Upper lobe of right lung (tissue), 1 donor: ENCODE data around the gene C19orf53. TPM values are rescaled to one million over a fixed set of nuclear protein-coding genes. Genes with fewer than 3 reads are reported as not detected.

ENCODE experiments used
- ATAC-seq: fragments of 200-7000 bp; cut with Tn5 transposase; one replicate; pipeline ENCODE4 v1.9.1; 2020; ENCODE audit warnings: mild to moderate bottlenecking, moderate library complexity
- DNase-seq: peaks from one replicate; pipeline ENCODE4 v3.0.0-alpha.2; 2020
- H3K27ac ChIP-seq: fragments of 200-600 bp; one replicate; pipeline ENCODE4 v1.8.0; 2022
- H3K27me3 ChIP-seq: fragments of 200-600 bp; one replicate; pipeline ENCODE4 v1.8.0; 2022; ENCODE audit warnings: mild to moderate bottlenecking
- H3K36me3 ChIP-seq: fragments of 200-600 bp; one replicate; pipeline ENCODE4 v1.8.0; 2022
- H3K4me1 ChIP-seq: fragments of 200-600 bp; one replicate; pipeline ENCODE4 v1.8.0; 2022
- H3K4me3 ChIP-seq: fragments of 200-600 bp; one replicate; pipeline ENCODE4 v1.8.0; 2022; ENCODE audit warnings: mild to moderate bottlenecking
- H3K9me3 ChIP-seq: fragments of 200-600 bp; one replicate; pipeline ENCODE4 v1.8.0; 2022
- intact Hi-C: fragments of 100-400 bp; cut with DNase I; formaldehyde crosslinking; loops from one replicate; pipeline ENCODE4 v1.11.0; 2022
- total RNA-seq: library from RNA; stranded (reverse); fragmentation: NEBNext Ultra II Directional; extraction: Animal tissue kit (Norgen Biotek cat#: 25700); gene quantifications from one replicate; pipeline ENCODE4 v1.2.1, GENCODE V29; 2021
- TF ChIP-seq, protein P1 (sequence below): fragments of 200-600 bp; IDR thresholded peaks from one replicate; pipeline ENCODE4 v1.8.0; 2022; ENCODE audit warnings: antibody characterized with exemption
- donor health status: DM: no; HTN: yes; CAD: no; lungs with severe emphysema.

Gene C19orf53
- total RNA-seq, 1 donor from 2014 or later = 77.8 TPM

DNA sequence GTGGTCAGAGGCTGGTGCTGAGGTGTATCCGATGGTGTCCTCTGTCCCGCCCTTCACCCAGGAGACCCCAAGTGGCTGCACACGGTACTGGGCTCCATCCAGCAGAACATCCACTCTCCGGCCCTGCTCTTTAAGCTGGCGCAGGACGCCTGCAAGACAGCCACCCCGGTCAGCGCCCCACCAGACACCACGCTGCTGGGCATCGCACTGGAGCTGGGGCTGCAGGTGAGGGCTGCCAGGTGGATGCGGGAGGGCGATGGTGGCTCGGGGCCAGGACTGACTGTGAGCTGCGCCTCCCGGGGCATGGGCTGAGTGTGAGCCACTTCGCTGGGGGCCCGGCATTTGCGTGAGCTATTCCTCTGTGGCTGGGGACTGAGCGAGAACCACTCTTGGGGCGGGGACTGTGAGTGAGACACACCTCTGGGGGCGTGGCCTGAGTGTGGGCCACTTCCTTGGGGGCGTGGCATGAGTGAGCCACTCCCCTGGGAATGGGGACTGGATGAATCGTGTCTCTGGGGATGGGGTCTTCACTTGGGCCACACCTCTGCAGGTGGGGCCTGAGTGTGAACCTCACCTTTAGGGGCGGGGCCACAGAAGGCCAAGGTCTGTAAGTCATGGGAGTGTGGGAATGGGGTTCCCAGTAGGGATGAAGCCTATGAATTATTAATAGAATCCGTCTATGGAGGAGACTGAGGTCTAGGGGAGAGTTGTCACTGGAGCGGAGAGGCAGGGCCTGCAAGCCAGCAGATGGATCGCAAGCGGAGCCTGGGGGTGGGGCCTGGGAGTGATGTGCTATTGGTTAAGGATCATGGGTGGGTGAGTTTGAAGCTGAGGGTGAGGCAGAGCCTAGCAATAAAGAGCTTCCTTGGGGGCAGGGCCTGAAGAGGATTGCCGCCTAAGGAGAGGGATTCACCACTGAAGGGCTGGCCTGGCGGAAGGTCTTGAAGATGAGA is 51.5 kb downstream of the C19orf53 start:
- no peak for DNase-seq
- H3K27ac ChIP-seq = no peak overlapping the region

DNA sequence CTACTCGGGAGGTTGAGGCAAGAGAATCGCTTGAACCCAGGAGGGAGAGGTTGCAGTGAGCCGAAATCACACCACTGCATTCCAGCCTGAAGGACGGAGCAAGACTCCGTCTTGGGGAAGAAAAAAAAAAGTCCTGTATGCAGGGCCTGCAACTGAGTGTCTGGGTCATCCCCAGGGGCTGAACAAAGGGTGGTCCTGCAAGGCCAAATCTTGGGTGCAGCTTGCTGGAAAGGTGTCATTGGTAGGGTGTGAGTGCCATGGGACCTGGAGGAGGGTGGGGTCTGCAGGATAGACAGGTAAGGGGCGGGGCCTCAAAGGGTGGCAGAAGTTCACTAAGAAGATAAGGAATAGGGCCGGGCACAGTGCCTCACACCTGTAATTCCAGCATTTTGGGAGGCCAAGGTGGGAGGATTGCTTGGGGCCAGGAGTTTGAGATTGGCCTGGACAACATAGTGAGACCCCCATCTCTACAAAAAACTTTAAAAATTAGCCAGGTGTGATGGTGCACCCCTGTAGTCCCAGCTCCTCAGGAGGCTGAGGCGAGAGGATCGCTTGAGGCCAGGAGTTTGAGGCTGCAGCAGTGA is 52.5 kb downstream of the C19orf53 start:
- DNase-seq (no peak), ATAC-seq (no peak)
- TF ChIP-seq, protein P1, sequence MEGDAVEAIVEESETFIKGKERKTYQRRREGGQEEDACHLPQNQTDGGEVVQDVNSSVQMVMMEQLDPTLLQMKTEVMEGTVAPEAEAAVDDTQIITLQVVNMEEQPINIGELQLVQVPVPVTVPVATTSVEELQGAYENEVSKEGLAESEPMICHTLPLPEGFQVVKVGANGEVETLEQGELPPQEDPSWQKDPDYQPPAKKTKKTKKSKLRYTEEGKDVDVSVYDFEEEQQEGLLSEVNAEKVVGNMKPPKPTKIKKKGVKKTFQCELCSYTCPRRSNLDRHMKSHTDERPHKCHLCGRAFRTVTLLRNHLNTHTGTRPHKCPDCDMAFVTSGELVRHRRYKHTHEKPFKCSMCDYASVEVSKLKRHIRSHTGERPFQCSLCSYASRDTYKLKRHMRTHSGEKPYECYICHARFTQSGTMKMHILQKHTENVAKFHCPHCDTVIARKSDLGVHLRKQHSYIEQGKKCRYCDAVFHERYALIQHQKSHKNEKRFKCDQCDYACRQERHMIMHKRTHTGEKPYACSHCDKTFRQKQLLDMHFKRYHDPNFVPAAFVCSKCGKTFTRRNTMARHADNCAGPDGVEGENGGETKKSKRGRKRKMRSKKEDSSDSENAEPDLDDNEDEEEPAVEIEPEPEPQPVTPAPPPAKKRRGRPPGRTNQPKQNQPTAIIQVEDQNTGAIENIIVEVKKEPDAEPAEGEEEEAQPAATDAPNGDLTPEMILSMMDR = no peak
- Histone ChIP-seq H3K4me3 (no peak overlapping the region), H3K36me3 (peaks cover 9% of the 10 kb centered on the region), H3K9me3 (no peaks in the 10 kb centered on the region), H3K4me1 (no peaks in the 10 kb centered on the region), H3K27me3 (no peaks in the 10 kb centered on the region), H3K27ac (no peak overlapping the region)
- intact Hi-C loops = no loop called here

More for the DNA sequence above, 51.5 kb downstream of the C19orf53 start:
- peak; percentile 56 for ATAC-seq
- H3K9me3 ChIP-seq = no peaks in the 10 kb centered on the region
- intact Hi-C loops = no loop called here
- no peak overlapping the region for H3K4me3 ChIP-seq
- H3K27me3 ChIP-seq = no peaks in the 10 kb centered on the region
- TF ChIP-seq, protein P1 = peak; percentile 13
- H3K4me1 ChIP-seq = no peaks in the 10 kb centered on the region
- H3K36me3 ChIP-seq = peaks cover 13% of the 10 kb centered on the region

DNA sequence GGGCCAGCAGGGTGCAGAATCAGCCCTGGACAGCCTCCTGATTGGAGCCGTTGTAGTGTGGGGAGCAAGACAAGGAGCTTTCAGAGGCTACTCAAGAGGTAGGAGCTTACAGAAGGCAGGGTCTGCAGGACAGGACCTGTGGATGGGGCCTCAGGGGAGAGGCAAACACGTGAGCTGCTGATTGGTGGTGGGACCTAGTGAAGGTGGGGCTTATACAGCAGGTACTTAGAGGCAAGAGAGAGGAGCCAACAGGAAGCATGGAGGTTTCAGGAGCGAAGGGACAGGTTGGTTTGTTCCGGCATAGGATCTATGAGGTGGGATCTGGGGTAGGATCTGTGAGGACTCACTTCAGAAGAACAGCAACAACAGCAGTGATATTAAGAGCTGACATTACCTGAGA is 53.4 kb downstream of the C19orf53 start:
- ATAC-seq = no peak
- Histone ChIP-seq H3K9me3 (no peaks in the 10 kb centered on the region), H3K36me3 (peaks cover 9% of the 10 kb centered on the region), H3K4me3 (no peak overlapping the region), H3K27me3 (no peaks in the 10 kb centered on the region), H3K27ac (no peak overlapping the region), H3K4me1 (no peaks in the 10 kb centered on the region)
- TF ChIP-seq, protein P1 = no peak
- intact Hi-C loops = no loop called here
- no peak for DNase-seq

Other genes starting within 250 kb of the C19orf53 start
- gene MRI1, start 9.9 kb upstream of the C19orf53 start, total RNA-seq = 32.6 TPM
- gene ZSWIM4, start 21.0 kb downstream of the C19orf53 start, total RNA-seq = 10.6 TPM
- not detected for gene NANOS3, start 102.7 kb downstream of the C19orf53 start, total RNA-seq
- 2.0 TPM for gene BRME1, start 131.7 kb downstream of the C19orf53 start, total RNA-seq
- 28.9 TPM for gene CC2D1A, start 131.7 kb downstream of the C19orf53 start, total RNA-seq
- 2.8 TPM for gene PODNL1, start 164.0 kb downstream of the C19orf53 start, total RNA-seq
- 35.1 TPM for gene DCAF15, start 178.1 kb downstream of the C19orf53 start, total RNA-seq
- 17.8 TPM for gene RFX1, start 231.9 kb downstream of the C19orf53 start, total RNA-seq